Endothelial cell of umbilical vein (primary cell): ENCODE results near the gene ETS1. TPM values are rescaled to one million over a fixed set of nuclear protein-coding genes. Genes with fewer than 3 reads are reported as not detected.
"Not testable (repeated sequence)": the region's sequence is repeated elsewhere in the genome, so short reads cannot be mapped to it uniquely, and the experiment has no call there.

Experiments used
- BruUV-seq: library from RNA; stranded (reverse); fragments of 400-500 nt; replicated peaks from 2 replicates; lab custom pipeline; 2021; lab: Mats Ljungman, UMichigan
- CTCF ChIA-PET: fragments of 300-600, 350-600 bp; sonication (Branson Sonifier 250); formaldehyde crosslinking; loops from one replicate; lab custom pipeline; 2021; ENCODE audit warnings: antibody characterized with exemption, inconsistent platforms; lab: Charles Lee
- POLR2A ChIA-PET: fragments of 300-600, 350-600 bp; sonication (Branson Sonifier 250); formaldehyde crosslinking; loops from one replicate; lab custom pipeline; 2021; ENCODE audit warnings: antibody characterized with exemption, inconsistent platforms; lab: Charles Lee
- DNase-seq: peaks from one replicate; pipeline ENCODE4 v3.0.0-alpha.2; 2011; ENCODE audit warnings: low read depth, low spot score
- FAIRE-seq: peaks from 2 replicates; lab custom pipeline; 2011; peaks lifted over from hg19 to GRCh38; lab: Jason Lieb, UNC
- H2AFZ ChIP-seq: 2 replicates; pipeline ENCODE4 v1.6.0; 2012; ENCODE audit warnings: low read depth, low read length, control low read depth, inconsistent platforms
- H3K27ac ChIP-seq: 2 replicates; pipeline ENCODE4 v1.5.1; 2011; ENCODE audit warnings: low read depth, mild to moderate bottlenecking, control low read depth, low read length, moderate library complexity; ENCODE audit not compliant: insufficient read depth
- H3K27me3 ChIP-seq, 2 experiments: 2 replicates each; pipeline versions ENCODE4 v1.6.0 to v1.6.1; 2011; ENCODE audit warnings: low read length in 2 of 2, mixed read lengths in 1 of 2; ENCODE audit not compliant: control insufficient read depth in 2 of 2, insufficient read depth in 2 of 2
- H3K36me3 ChIP-seq, 2 experiments: 2 replicates in 1 of 2; 3 replicates in 1 of 2; pipeline ENCODE4 v1.5.1; 2011; ENCODE audit warnings: low read length in 2 of 2, mild to moderate bottlenecking in 1 of 2, moderate library complexity in 1 of 2; ENCODE audit not compliant: control insufficient read depth in 2 of 2, insufficient read depth in 2 of 2; ENCODE audit errors: extremely low read depth in 1 of 2
- H3K4me1 ChIP-seq: 3 replicates; pipeline ENCODE4 v1.5.1; 2011; ENCODE audit warnings: mild to moderate bottlenecking, low read length; ENCODE audit not compliant: control insufficient read depth, insufficient read depth; ENCODE audit errors: extremely low read depth
- H3K4me2 ChIP-seq: 2 replicates; pipeline ENCODE4 v1.6.1; 2011; ENCODE audit warnings: low read length, control low read depth, mixed read lengths; ENCODE audit not compliant: insufficient read depth
- H3K4me3 ChIP-seq, 3 experiments: fragments of 200-600 bp in 1 of 3; sonication (generic), shearing (Covaris generic) in 1 of 3; replicated peaks in 1 of 3; 2 replicates each; pipeline ENCODE4 v1.5.1; 2011 to 2016; ENCODE audit warnings: control low read depth in 3 of 3, low read length in 3 of 3, mild to moderate bottlenecking in 2 of 3, inconsistent platforms in 1 of 3, low read depth in 1 of 3, moderate library complexity in 1 of 3; ENCODE audit not compliant: insufficient read depth in 1 of 3
- H3K79me2 ChIP-seq: 2 replicates; pipeline ENCODE4 v1.6.0; 2012; ENCODE audit warnings: low read length, inconsistent platforms; ENCODE audit not compliant: control insufficient read depth, insufficient read depth
- H3K9ac ChIP-seq: replicated peaks from 2 replicates; pipeline ENCODE3; 2011; ENCODE audit warnings: low read length, control low read depth; ENCODE audit not compliant: insufficient read depth; ENCODE audit errors: extremely low read depth
- H3K9me1 ChIP-seq: replicated peaks from 3 replicates; pipeline ENCODE4 v1.6.0; 2011; ENCODE audit warnings: mild to moderate bottlenecking, low read length; ENCODE audit not compliant: control insufficient read depth, insufficient read depth; ENCODE audit errors: extremely low read depth
- H3K9me3 ChIP-seq: replicated peaks from 2 replicates; pipeline ENCODE4 v1.5.1; 2012; ENCODE audit warnings: low read length, inconsistent platforms; ENCODE audit not compliant: control insufficient read depth, insufficient read depth
- H4K20me1 ChIP-seq: replicated peaks from 2 replicates; pipeline ENCODE3; 2011; ENCODE audit warnings: mild to moderate bottlenecking, low read length; ENCODE audit not compliant: control insufficient read depth, insufficient read depth; ENCODE audit errors: extremely low read depth
- EZH2 ChIP-seq: IDR thresholded peaks from 2 replicates; pipeline ENCODE4 v1.6.1; 2012; ENCODE audit warnings: borderline replicate concordance, low read depth, mild to moderate bottlenecking, moderate library complexity, low read length, inconsistent platforms; ENCODE audit not compliant: severe bottlenecking
- FOS ChIP-seq: IDR thresholded peaks from 2 replicates; pipeline ENCODE4 v1.6.1; 2011; ENCODE audit warnings: mild to moderate bottlenecking, low read length, moderate library complexity, borderline replicate concordance; ENCODE audit not compliant: insufficient read depth
- GATA2 ChIP-seq: IDR thresholded peaks from 2 replicates; pipeline ENCODE4 v1.7.0; 2011; ENCODE audit warnings: low read depth, mild to moderate bottlenecking, moderate library complexity, mixed read lengths, low read length; ENCODE audit not compliant: insufficient read length, insufficient read depth
- JUN ChIP-seq: IDR thresholded peaks from 2 replicates; pipeline ENCODE4 v1.6.1; 2011; ENCODE audit warnings: borderline replicate concordance, low read depth; ENCODE audit not compliant: insufficient read length, insufficient read depth
- MYC ChIP-seq: IDR thresholded peaks from one replicate; pipeline ENCODE4 v1.6.1; 2011; ENCODE audit warnings: mild to moderate bottlenecking, low read depth, low read length
- dilution Hi-C: fragments of 300-500 bp; cut with MboI; formaldehyde crosslinking; loops from one replicate; pipeline ENCODE4 v1.15.0; 2019; ENCODE audit warnings: low sequenced_read_pairs; ENCODE audit not compliant: extremely low pct_ligation_motif_present
- intact Hi-C: fragments of 100-400 bp; cut with micrococcal nuclease; formaldehyde crosslinking; loops from one replicate; pipeline ENCODE4 v1.10.0; 2022
- polyA plus RNA-seq, 4 experiments: library from polyadenylated mRNA; depleted of rRNA in 3 of 4; stranded (reverse) in 3 of 4; unstranded in 1 of 4; fragments of >200 nt; gene quantifications; 2 replicates each; pipeline versions ENCODE4 v1.2.1 to v1.2.3, GENCODE V29; 2011 to 2012; ENCODE audit warnings: missing spikeins in 1 of 4
- total RNA-seq: library from RNA; stranded (reverse); gene quantifications from 2 replicates; pipeline ENCODE4 v1.2.3, GENCODE V29; 2021
- TF ChIP-seq, protein P1 (sequence below): IDR thresholded peaks from 2 replicates; pipeline ENCODE4 v1.6.1; 2011; ENCODE audit not compliant: insufficient read depth, insufficient read length

ETS1 gene
- total and polyA plus RNA-seq, 2 donors (not counting 3 experiments of a cell fraction or from before 2014, with no cell fraction given): 34.2 to 115 TPM

DNA sequence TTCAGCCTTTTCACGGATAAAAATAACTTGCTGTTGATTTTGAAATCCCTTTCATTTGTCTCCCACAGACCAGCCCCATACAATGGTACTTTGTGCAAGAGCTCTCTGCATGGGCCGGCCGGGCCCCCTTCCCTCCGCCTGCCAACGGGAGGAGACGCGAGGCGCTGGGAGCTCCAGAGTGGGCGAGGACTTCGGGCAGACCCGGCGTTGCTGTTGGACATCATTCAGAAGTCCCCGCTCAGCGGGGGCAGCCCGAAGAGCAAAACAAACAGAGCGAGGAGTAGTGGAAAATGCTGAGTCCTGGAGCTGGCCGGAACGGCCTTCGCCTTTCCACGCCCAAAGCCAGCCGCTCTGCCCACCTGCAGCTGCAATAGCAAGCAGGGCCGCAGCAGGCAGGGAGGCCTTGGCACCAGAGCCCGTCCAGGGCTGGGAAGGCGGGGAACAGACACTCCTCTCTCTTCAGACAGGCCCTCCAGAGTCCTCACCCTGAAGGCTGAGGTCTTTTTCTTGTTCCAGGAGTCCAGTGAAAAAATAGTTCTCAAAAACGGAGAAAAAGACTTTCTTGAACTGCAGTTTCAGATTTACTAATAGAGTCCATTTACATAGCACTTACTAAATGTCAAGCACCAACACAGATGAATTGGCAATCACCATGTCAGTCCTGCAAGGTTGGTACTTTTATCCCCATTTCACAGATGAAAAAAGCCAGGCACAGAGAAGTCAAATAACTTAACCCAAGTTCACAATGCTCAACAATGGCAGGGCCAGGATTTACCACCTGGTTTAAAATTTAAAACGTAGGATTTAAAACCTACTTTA, 135.5 kb downstream of the ETS1 start:
- Histone ChIP-seq H3K4me1 (no peaks in the 10 kb centered on the region), H3K79me2 (no peaks in the 10 kb centered on the region), H3K36me3 (no peaks in the 10 kb centered on the region), H3K27ac (no peak overlapping the region), H3K27me3 (no peaks in the 10 kb centered on the region), H4K20me1 (no peaks in the 10 kb centered on the region), H2AFZ (no peak overlapping the region), H3K4me2 (no peak overlapping the region), H3K9me1 (no peaks in the 10 kb centered on the region), H3K9me3 (no peaks in the 10 kb centered on the region), H3K9ac (no peak overlapping the region), H3K4me3 (no peak overlapping the region)
- POLR2A ChIA-PET: no interaction called here
- intact Hi-C loops: no loop called here
- no TSS peak for BruUV-seq
- TF ChIP-seq MYC (no peak), GATA2 (no peak), JUN (no peak), EZH2 (no peak)
- TF ChIP-seq, protein P1, sequence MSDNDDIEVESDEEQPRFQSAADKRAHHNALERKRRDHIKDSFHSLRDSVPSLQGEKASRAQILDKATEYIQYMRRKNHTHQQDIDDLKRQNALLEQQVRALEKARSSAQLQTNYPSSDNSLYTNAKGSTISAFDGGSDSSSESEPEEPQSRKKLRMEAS: no peak
- DNase-seq (no peak), FAIRE-seq (no peak)
- CTCF ChIA-PET: no interaction called here
- dilution Hi-C loops: no loop called here

DNA sequence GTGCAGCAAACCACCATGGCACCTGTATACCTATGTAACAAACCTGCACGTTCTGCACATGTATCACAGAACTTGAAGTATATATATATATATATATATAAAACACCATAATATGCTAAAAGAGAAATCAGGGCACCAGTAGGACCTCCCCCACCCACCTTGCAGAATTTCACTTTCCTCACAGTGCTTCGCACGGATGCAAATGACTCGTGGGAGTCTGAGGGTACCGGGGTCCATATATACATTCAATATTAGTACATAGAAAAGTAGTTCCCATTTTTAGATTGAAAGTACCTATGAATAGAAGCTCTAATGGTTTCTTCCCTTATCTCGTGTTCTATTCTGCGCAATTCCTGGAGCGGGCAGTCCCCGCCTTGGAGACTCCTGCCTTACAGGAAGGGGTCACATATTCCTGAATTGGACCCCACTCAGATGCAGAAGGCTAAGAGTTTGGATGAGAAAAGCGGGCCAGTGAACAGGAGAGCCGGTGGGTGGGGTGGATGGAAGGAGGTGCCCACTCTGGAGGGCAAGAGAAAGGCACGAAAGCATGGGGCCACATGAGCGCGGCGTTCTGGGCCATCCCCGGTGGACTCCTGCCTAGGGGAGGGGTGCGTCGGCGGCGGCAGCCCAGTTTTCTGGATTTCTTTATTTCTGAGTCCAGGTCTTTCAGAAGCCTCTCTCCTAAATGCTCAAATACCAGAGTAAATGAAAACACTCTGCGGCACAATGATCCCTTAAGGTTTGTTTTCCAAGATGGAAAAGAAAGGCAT, 136.3 kb downstream of the ETS1 start:
- no peak overlapping the region for H3K9ac ChIP-seq
- TF ChIP-seq EZH2: no peak
- no peak for TF ChIP-seq FOS
- no peaks in the 10 kb centered on the region for H3K9me1 ChIP-seq
- H4K20me1 ChIP-seq: no peaks in the 10 kb centered on the region
- no peaks in the 10 kb centered on the region for H3K9me3 ChIP-seq
- no peaks in the 10 kb centered on the region for H3K27me3 ChIP-seq
- no peak overlapping the region for H3K4me3 ChIP-seq
- no peaks in the 10 kb centered on the region for H3K36me3 ChIP-seq
- H3K79me2 ChIP-seq: no peaks in the 10 kb centered on the region
- ChIA-PET POLR2A (no interaction called here), CTCF (no interaction called here)
- no peak overlapping the region for H3K27ac ChIP-seq
- intact Hi-C loops (no loop called here), dilution Hi-C loops (no loop called here)
- DNase-seq (no peak), FAIRE-seq (no peak)
- no TSS peak for BruUV-seq
- no peak overlapping the region for H3K4me2 ChIP-seq
- H2AFZ ChIP-seq: no peak overlapping the region
- H3K4me1 ChIP-seq: no peaks in the 10 kb centered on the region

DNA sequence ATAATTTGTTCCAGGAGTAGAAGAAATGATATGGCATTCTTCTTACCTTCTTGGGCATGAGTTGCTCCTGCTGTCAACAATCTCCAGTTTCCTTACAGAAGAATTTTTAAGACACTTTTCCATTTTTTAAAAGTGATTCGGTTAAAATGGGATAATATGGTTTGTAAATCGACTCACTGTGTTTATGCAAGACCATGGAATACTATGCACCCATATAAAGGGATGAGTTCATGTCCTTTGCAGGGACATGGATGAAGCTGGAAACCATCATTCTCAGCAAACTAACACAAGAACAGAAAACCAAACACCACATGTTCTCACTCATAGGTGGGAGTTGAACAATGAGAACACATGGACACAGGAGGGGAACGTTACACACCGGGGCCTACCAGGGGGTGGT, 136.9 kb downstream of the ETS1 start:
- H3K4me1 ChIP-seq, H3K27me3 ChIP-seq, dilution Hi-C loops, FAIRE-seq, H3K9ac ChIP-seq, H2AFZ ChIP-seq, DNase-seq, CTCF ChIA-PET, H3K9me3 ChIP-seq, H3K27ac ChIP-seq, H3K36me3 ChIP-seq, H3K79me2 ChIP-seq, intact Hi-C loops, BruUV-seq, H3K4me2 ChIP-seq, POLR2A ChIA-PET, H3K9me1 ChIP-seq, H4K20me1 ChIP-seq, H3K4me3 ChIP-seq: not testable (repeated sequence)
